GM06990 (cell line): ENCODE measurements around the gene RGR.

Source experiments
- DNase-seq: peaks from one replicate; pipeline ENCODE4 v3.0.0-alpha.2; 2011; ENCODE audit not compliant: insufficient read length; ENCODE audit errors: extremely low read depth
- H3K27me3 ChIP-seq: replicated peaks from 2 replicates; pipeline ENCODE4 v1.6.0; 2011; ENCODE audit warnings: low read length; ENCODE audit not compliant: control insufficient read depth, insufficient read depth
- H3K36me3 ChIP-seq: 2 replicates; pipeline ENCODE4 v1.5.1; 2011; ENCODE audit warnings: low read length; ENCODE audit not compliant: control insufficient read depth, insufficient read depth
- H3K4me3 ChIP-seq: replicated peaks from 2 replicates; pipeline ENCODE4 v1.5.1; 2011; ENCODE audit warnings: low read depth, mild to moderate bottlenecking, control low read depth, low read length
- TF ChIP-seq, protein P1 (sequence below): IDR thresholded peaks from 2 replicates; pipeline ENCODE4 v1.5.1; 2011; ENCODE audit warnings: low read length, control low read depth, mild to moderate bottlenecking, inconsistent platforms; ENCODE audit not compliant: insufficient read depth, poor library complexity, severe bottlenecking

Gene RGR

DNA sequence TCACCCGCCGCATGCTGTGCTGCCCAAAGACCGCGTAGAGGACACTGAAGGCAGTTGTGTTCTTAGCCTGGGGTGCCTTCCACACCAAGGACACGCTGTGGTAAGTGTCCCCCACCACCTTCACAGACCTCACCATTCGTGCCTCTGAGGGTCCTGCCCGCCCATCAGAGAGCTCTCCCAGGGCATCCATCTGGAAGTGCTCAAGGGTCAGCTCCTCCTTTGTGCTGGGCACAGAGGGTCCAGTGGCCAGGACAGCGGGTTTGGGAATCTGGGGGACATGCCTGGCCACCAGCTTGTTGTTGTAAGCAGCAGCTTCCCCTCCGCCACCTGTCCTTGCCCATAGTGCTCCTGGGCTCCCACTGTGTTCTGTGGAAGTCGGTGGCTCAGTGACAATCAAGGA lies 12.5 kb upstream of the RGR start:
- Histone ChIP-seq H3K4me3 (no peak overlapping the region), H3K27me3 (no peaks in the 10 kb centered on the region; the same call in 1 of the 2 replicates)
- TF ChIP-seq, protein P1, sequence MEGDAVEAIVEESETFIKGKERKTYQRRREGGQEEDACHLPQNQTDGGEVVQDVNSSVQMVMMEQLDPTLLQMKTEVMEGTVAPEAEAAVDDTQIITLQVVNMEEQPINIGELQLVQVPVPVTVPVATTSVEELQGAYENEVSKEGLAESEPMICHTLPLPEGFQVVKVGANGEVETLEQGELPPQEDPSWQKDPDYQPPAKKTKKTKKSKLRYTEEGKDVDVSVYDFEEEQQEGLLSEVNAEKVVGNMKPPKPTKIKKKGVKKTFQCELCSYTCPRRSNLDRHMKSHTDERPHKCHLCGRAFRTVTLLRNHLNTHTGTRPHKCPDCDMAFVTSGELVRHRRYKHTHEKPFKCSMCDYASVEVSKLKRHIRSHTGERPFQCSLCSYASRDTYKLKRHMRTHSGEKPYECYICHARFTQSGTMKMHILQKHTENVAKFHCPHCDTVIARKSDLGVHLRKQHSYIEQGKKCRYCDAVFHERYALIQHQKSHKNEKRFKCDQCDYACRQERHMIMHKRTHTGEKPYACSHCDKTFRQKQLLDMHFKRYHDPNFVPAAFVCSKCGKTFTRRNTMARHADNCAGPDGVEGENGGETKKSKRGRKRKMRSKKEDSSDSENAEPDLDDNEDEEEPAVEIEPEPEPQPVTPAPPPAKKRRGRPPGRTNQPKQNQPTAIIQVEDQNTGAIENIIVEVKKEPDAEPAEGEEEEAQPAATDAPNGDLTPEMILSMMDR = no peak

DNA sequence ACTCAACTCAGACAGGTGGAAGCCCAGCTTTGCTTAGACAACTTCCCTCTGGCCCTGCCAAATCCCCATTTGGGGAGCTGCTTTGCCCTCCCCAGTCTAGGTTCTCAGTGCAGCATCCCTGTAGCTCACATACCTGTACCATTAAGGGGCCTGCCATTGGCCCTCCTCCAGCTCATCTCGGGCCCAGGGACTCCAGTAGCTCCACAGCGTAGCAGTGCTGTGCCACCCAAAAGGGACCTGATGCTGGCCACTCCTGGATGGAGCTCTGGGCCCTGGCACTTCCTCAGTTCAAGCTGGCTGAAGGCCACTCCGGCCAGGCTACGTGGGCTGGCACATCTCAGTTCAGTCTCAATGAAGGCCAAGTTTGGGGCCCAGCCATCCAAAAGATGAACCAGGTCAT lies 10.9 kb upstream of the RGR start:
- no peak for DNase-seq
- no peaks in the 10 kb centered on the region for H3K36me3 ChIP-seq
- H3K27me3 ChIP-seq = no peaks in the 10 kb centered on the region; the same call in 1 of the 2 replicates
- TF ChIP-seq, protein P1 = no peak
- no peak overlapping the region for H3K4me3 ChIP-seq

More for the DNA sequence above, 12.5 kb upstream of the RGR start:
- no peaks in the 10 kb centered on the region for H3K36me3 ChIP-seq
- no peak for DNase-seq

DNA sequence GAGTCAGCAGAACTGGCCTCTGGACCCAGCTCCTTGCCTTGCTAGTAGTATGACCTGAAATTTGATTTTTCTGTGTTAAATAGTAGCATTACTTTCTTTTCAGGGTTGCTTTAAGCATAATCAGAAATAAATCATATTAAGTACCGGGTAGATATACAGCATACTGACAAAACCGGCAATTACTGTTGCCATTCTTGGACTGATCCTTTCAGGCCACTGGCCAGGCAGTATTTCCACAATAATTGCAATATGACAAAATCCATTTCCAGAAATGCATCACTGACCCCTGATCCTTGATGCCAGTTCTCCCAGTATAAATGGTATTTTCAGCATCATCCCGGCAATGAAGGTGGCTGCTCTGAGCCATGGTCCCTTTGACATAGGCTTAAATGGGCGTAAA lies 10.4 kb upstream of the RGR start:
- TF ChIP-seq, protein P1 = no peak

DNA sequence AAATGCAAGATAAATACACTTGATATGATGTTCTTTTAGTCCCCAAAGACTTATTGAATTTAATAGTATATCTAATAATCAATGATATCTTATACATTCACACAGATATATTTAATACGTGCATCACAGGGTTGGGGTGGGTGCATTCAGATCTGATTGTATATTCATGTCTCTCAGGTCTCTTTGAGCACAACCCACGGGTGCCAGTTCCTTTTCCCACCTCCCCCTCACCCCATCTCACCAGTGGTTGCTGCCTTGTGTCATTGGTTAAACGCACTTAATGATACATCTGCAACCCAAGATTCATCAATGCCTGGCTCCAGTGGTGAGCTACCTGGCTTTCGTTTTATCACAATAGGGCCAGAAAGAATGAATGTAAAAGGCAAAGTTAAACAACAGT lies 9.8 kb upstream of the RGR start:
- no peaks in the 10 kb centered on the region; the same call in 1 of the 2 replicates for H3K27me3 ChIP-seq
- DNase-seq = no peak
- H3K36me3 ChIP-seq = no peaks in the 10 kb centered on the region
- no peak overlapping the region for H3K4me3 ChIP-seq
- TF ChIP-seq, protein P1 = no peak

More for the DNA sequence above, 10.4 kb upstream of the RGR start:
- no peaks in the 10 kb centered on the region for H3K36me3 ChIP-seq
- H3K27me3 ChIP-seq = no peaks in the 10 kb centered on the region; the same call in 1 of the 2 replicates
- no peak for DNase-seq
- no peak overlapping the region for H3K4me3 ChIP-seq

DNA sequence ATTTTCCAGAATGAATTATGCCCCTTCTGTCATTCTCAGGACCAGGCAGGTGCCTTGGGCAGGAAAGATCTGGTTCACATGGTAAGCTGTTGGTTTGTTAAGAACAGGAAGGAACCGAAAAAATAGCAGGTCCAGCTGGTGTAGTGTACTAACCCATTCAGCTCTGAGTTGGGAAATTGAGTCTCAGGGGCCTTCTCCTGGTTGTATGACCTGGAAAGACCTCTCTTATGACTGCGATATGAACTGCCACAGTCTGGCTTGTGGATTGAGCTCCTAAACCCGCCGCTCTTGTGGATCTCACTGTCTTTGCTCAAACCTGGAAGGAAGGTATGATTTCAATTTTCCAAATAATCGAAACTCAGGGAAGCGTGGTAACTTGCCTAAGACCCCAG lies 8.1 kb upstream of the RGR start:
- Histone ChIP-seq H3K36me3 (no peaks in the 10 kb centered on the region), H3K4me3 (no peak overlapping the region), H3K27me3 (no peaks in the 10 kb centered on the region; the same call in 1 of the 2 replicates)
- DNase-seq = no peak
- TF ChIP-seq, protein P1 = no peak
